Uterus (tissue), 4 donors: ENCODE data around the gene FANCM. TPM values are rescaled to one million over a fixed set of nuclear protein-coding genes. Genes with fewer than 3 reads are reported as not detected.

Experiments used
- DNase-seq, 2 donors: peaks; one replicate each; pipeline ENCODE4 v3.0.0-alpha.2; 2019 to 2020
- H3K27ac ChIP-seq, 2 donors: fragments of 200-600 bp; sonication (generic); 1 replicate in 1 of 2; 2 replicates in 1 of 2; pipeline ENCODE4 v1.5.1; 2016 to 2018
- H3K27me3 ChIP-seq, 2 donors: fragments of 200-600 bp; sonication (generic); one replicate each; pipeline ENCODE4 v1.5.1; 2018 to 2019; ENCODE audit warnings: control low read depth in 1 of 2
- H3K36me3 ChIP-seq, 2 donors: fragments of 200-600 bp; sonication (generic); one replicate each; pipeline ENCODE4 v1.5.1; 2019; ENCODE audit warnings: control low read depth in 1 of 2
- H3K4me1 ChIP-seq, 2 donors: fragments of 200-600 bp; sonication (generic); one replicate each; pipeline ENCODE4 v1.5.1; 2018 to 2019; ENCODE audit warnings: control low read depth in 1 of 2
- H3K4me3 ChIP-seq, 2 donors: fragments of 200-600 bp; sonication (generic); 1 replicate in 1 of 2; 2 replicates in 1 of 2; pipeline ENCODE4 v1.5.1; 2018 to 2019; ENCODE audit warnings: mild to moderate bottlenecking in 1 of 2
- H3K9me3 ChIP-seq, 2 donors: fragments of 200-600 bp; sonication (generic); one replicate each; pipeline ENCODE4 v1.5.1; 2019; ENCODE audit warnings: control low read depth in 1 of 2
- CTCF ChIP-seq, 4 experiments: fragments of 200-600 bp in 2 of 4; fragments of 450-650 bp in 2 of 4; sonication (generic) in 2 of 4; IDR thresholded peaks; one replicate each; pipeline ENCODE4 v1.5.1; 2016 to 2019; ENCODE audit warnings: antibody characterized with exemption in 4 of 4, mild to moderate bottlenecking in 2 of 4, moderate library complexity in 1 of 4
- POLR2A ChIP-seq, 2 donors: fragments of 450-650 bp; IDR thresholded peaks; one replicate each; pipeline ENCODE4 v1.6.1; 2016; ENCODE audit warnings: antibody characterized with exemption in 2 of 2, mild to moderate bottlenecking in 1 of 2, moderate library complexity in 1 of 2
- intact Hi-C: fragments of 100-400 bp; cut with DNase I; formaldehyde crosslinking; loops from one replicate; pipeline ENCODE4 v1.15.1; 2023; ENCODE audit warnings: low total_unique reads
- total RNA-seq, 4 donors: library from RNA; depleted of rRNA in 3 of 4; stranded (reverse); fragments of >200 nt in 3 of 4; gene quantifications; one replicate each; pipeline versions ENCODE4 v1.1.0 to v1.2.4, GENCODE V29; 2014 to 2023
- donor health status: DM: yes; HTN: yes; CAD: no.

The FANCM gene
- total RNA-seq, 4 donors from 2014 or later: 6.9 to 25.7 (median 9.0) TPM

GRCh38 chr14:45238988-45239387, 103.3 kb downstream of the FANCM start:
- H3K4me1 ChIP-seq: no peaks in the 10 kb centered on the region
- no peaks in the 10 kb centered on the region for H3K27me3 ChIP-seq
- H3K27ac ChIP-seq: no peak overlapping the region
- no peaks in the 10 kb centered on the region for H3K9me3 ChIP-seq
- TF ChIP-seq POLR2A (IDR thresholded peaks at IDR 0.05) (no peak), CTCF (IDR thresholded peaks at IDR 0.05) (no peak)
- DNase-seq: no peak
- no peaks in the 10 kb centered on the region for H3K36me3 ChIP-seq
- intact Hi-C loops: no loop called here
- no peak overlapping the region for H3K4me3 ChIP-seq

GRCh38 chr14:45242706-45243105, 107.0 kb downstream of the FANCM start:
- Histone ChIP-seq H3K4me3 (no peak overlapping the region), H3K9me3 (no peaks in the 10 kb centered on the region), H3K4me1 (no peaks in the 10 kb centered on the region), H3K36me3 (no peaks in the 10 kb centered on the region), H3K27me3 (no peaks in the 10 kb centered on the region), H3K27ac (peak overlapping the region; percentile 25 to 64)
- intact Hi-C loops: no loop called here
- no peak for TF ChIP-seq CTCF (IDR thresholded peaks at IDR 0.05)
- TF ChIP-seq POLR2A (IDR thresholded peaks at IDR 0.05): no peak
- no peak for DNase-seq

GRCh38 chr14:45246151-45246550, 110.4 kb downstream of the FANCM start:
- Histone ChIP-seq H3K4me1 (no peaks in the 10 kb centered on the region), H3K4me3 (no peak overlapping the region), H3K36me3 (no peaks in the 10 kb centered on the region), H3K27ac (no peak overlapping the region), H3K9me3 (no peaks in the 10 kb centered on the region), H3K27me3 (no peaks in the 10 kb centered on the region)
- intact Hi-C loops: no loop called here
- TF ChIP-seq CTCF (IDR thresholded peaks at IDR 0.05) (no peak), POLR2A (IDR thresholded peaks at IDR 0.05) (no peak)
- DNase-seq: no peak

- no peak for TF ChIP-seq CTCF (IDR thresholded peaks at IDR 0.05)
- TF ChIP-seq POLR2A (IDR thresholded peaks at IDR 0.05): no peak
Measured at GRCh38 chr14:45246691-45247090, 111.0 kb downstream of the FANCM start.

GRCh38 chr14:45247427-45247826, 111.7 kb downstream of the FANCM start:
- Histone ChIP-seq H3K4me1 (no peaks in the 10 kb centered on the region), H3K9me3 (no peaks in the 10 kb centered on the region), H3K27ac (no peak overlapping the region), H3K27me3 (no peaks in the 10 kb centered on the region), H3K36me3 (no peaks in the 10 kb centered on the region), H3K4me3 (no peak overlapping the region)
- TF ChIP-seq POLR2A (IDR thresholded peaks at IDR 0.05) (no peak), CTCF (IDR thresholded peaks at IDR 0.05) (no peak)
- DNase-seq: no peak
- intact Hi-C loops: no loop called here

More at GRCh38 chr14:45246691-45247090, 111.0 kb downstream of the FANCM start:
- Histone ChIP-seq H3K27ac (no peak overlapping the region), H3K27me3 (no peaks in the 10 kb centered on the region), H3K9me3 (no peaks in the 10 kb centered on the region), H3K4me1 (no peaks in the 10 kb centered on the region), H3K4me3 (no peak overlapping the region), H3K36me3 (no peaks in the 10 kb centered on the region)
- intact Hi-C loops: no loop called here
- no peak for DNase-seq
